ENCODE results near the gene S100PBP.

Gene S100PBP

GRCh38 chr1:32871364-32872191 is 54.1 kb downstream of the S100PBP start:
- DNase-seq = no peak

- DNase-seq = no peak
Measured at GRCh38 chr1:32872192-32872460, 54.7 kb downstream of the S100PBP start.

GRCh38 chr1:32873484-32873883 is 56.0 kb downstream of the S100PBP start:
- DNase-seq = no peak

GRCh38 chr1:32874860-32875752 is 57.7 kb downstream of the S100PBP start:
- DNase-seq = no peak

GRCh38 chr1:32876341-32877210 is 59.1 kb downstream of the S100PBP start:
- no peak for DNase-seq

GRCh38 chr1:32877211-32878110 is 60.0 kb downstream of the S100PBP start:
- DNase-seq = no peak

GRCh38 chr1:32878183-32878582 is 60.7 kb downstream of the S100PBP start:
- no peak for DNase-seq

- DNase-seq = no peak
Measured at GRCh38 chr1:32878637-32879041, 61.2 kb downstream of the S100PBP start.

GRCh38 chr1:32881291-32881690 is 63.8 kb downstream of the S100PBP start:
- DNase-seq = no peak

- no peak for DNase-seq
Measured at GRCh38 chr1:32881871-32882850, 64.7 kb downstream of the S100PBP start.

GRCh38 chr1:32883338-32884031 is 66.0 kb downstream of the S100PBP start:
- DNase-seq = no peak

- DNase-seq = no peak
Measured at GRCh38 chr1:32884032-32884372, 66.5 kb downstream of the S100PBP start.

- DNase-seq = no peak
Measured at GRCh38 chr1:32884726-32885125, 67.3 kb downstream of the S100PBP start.

GRCh38 chr1:32885676-32886003 is 68.2 kb downstream of the S100PBP start:
- no peak for DNase-seq

- DNase-seq = no peak
Measured at GRCh38 chr1:32886004-32886827, 68.8 kb downstream of the S100PBP start, which contains the start of gene HPCA. Gene HPCA, plus strand, starts transcription at chr1:32886491. Its CDS starts 2,408 bp downstream, at chr1:32888899.

- DNase-seq = no peak
Measured at GRCh38 chr1:32886828-32887414, 69.5 kb downstream of the S100PBP start.

GRCh38 chr1:32887623-32888022 is 70.2 kb downstream of the S100PBP start:
- no peak for DNase-seq

- DNase-seq = no peak
Measured at GRCh38 chr1:32888134-32888533, 70.7 kb downstream of the S100PBP start.
